Tibial nerve (tissue), 4 donors: ENCODE measurements around the gene SYCE3.

Experiments used
- CTCF ChIP-seq, 5 experiments: fragments of 200-600 bp in 3 of 5; fragments of 450-650 bp in 2 of 5; sonication (generic) in 3 of 5; IDR thresholded peaks; one replicate each; pipeline ENCODE4 v1.5.1; 2016 to 2019; ENCODE audit warnings: antibody characterized with exemption in 5 of 5, mild to moderate bottlenecking in 3 of 5, moderate library complexity in 2 of 5
- EP300 ChIP-seq, 2 donors: sonication (generic); formaldehyde crosslinking; IDR thresholded peaks; one replicate each; pipeline ENCODE4 v1.6.1; 2017; ENCODE audit warnings: antibody characterized with exemption in 2 of 2, mild to moderate bottlenecking in 1 of 2
- POLR2A ChIP-seq, 2 donors: fragments of 450-650 bp; IDR thresholded peaks; one replicate each; pipeline ENCODE4 v1.6.1; 2017; ENCODE audit warnings: antibody characterized with exemption in 2 of 2, mild to moderate bottlenecking in 2 of 2, moderate library complexity in 2 of 2

GRCh38 chr22:50505776-50506610, 56.7 kb downstream of the SYCE3 start:
- TF ChIP-seq POLR2A (IDR thresholded peaks at IDR 0.05) (no peak), CTCF (IDR thresholded peaks at IDR 0.05) (no peak), EP300 (IDR thresholded peaks at IDR 0.05) (no peak)
